ENCODE measurements around the gene ATP11A.
"Not testable (repeated sequence)": the region's sequence is repeated elsewhere in the genome, so short reads cannot be mapped to it uniquely, and the experiment has no call there.

ATP11A gene

GRCh38 chr13:112839356-112840105 is 149.7 kb downstream of the ATP11A start:
- no peak overlapping the region for H2AFZ ChIP-seq (ENCODE audit: low read depth, low read length)
- no peaks in the 10 kb centered on the region for H3K79me2 ChIP-seq (ENCODE audit: low read length)
- H3K4me1 ChIP-seq (ENCODE audit: low read length): peaks cover 5% of the 10 kb centered on the region; the same call in 1 of the 2 replicates
- 0 out of 2 replicates have a peak, but pooled peaks cover 3% of the 10 kb centered on the region for H4K20me1 ChIP-seq (ENCODE audit: insufficient read depth, low read length)
- H3K27me3 ChIP-seq (ENCODE audit: low read depth, low read length): no peaks in the 10 kb centered on the region
- no peak overlapping the region for H3K4me2 ChIP-seq (ENCODE audit: low read length)
- TF ChIP-seq, protein P1, sequence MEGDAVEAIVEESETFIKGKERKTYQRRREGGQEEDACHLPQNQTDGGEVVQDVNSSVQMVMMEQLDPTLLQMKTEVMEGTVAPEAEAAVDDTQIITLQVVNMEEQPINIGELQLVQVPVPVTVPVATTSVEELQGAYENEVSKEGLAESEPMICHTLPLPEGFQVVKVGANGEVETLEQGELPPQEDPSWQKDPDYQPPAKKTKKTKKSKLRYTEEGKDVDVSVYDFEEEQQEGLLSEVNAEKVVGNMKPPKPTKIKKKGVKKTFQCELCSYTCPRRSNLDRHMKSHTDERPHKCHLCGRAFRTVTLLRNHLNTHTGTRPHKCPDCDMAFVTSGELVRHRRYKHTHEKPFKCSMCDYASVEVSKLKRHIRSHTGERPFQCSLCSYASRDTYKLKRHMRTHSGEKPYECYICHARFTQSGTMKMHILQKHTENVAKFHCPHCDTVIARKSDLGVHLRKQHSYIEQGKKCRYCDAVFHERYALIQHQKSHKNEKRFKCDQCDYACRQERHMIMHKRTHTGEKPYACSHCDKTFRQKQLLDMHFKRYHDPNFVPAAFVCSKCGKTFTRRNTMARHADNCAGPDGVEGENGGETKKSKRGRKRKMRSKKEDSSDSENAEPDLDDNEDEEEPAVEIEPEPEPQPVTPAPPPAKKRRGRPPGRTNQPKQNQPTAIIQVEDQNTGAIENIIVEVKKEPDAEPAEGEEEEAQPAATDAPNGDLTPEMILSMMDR (IDR thresholded peaks at IDR 0.05; ENCODE audit: low read depth, low read length): no peak
- TF ChIP-seq EZH2phosphoT487 (IDR thresholded peaks at IDR 0.05; ENCODE audit: low read depth): no peak
- no peak overlapping the region for H3K4me3 ChIP-seq (ENCODE audit: low read length)
- H3K27ac ChIP-seq (ENCODE audit: low read length): no peak overlapping the region
- H3K9me3 ChIP-seq (ENCODE audit: insufficient read depth, low read length): no peaks in the 10 kb centered on the region
- H3K9ac ChIP-seq (ENCODE audit: low read length): no peak overlapping the region
- peaks cover 58% of the 10 kb centered on the region for H3K36me3 ChIP-seq (replicated peaks; ENCODE audit: low read depth, low read length)

DNA sequence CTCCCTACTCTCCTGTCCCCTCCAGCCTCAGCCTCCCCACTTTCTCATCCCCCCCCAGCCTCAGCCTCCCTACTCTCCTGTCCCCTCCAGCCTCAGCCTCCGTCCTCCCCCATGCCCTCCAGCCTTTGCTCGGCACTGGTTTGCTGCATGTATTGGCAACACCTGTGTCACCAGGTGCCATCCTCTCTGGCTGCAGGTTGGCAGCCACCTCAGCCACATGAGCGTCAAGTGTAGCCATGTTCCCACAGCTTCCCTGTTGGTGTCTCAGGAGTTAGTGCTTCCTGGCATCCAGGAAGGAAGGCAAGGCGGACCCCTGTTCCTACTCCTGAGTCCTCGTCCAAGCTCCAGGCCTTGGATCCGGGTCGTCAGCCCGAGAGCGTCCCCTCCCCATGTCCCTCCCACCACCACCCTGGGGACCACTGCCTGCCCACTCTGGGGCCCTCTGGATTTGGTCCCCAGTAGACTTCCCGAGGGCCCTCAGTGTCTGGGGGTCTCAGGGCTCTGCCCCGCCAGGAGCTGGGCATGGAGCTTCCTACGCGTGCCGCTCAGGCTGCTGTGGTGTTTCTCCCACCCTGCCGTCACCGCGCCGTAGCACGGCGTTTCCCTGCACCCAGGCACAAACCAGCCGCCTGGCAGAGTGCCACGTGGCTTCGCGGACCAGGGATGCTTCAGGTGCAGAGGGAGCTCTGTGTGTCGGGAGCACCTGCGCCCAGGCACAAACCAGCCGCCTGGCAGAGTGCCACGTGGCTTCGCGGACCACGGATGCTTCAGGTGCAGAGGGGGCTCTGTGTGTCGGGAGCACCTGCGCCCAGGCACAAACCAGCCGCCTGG is 150.8 kb downstream of the ATP11A start:
- peaks cover 5% of the 10 kb centered on the region; the same call in 1 of the 2 replicates for H3K4me1 ChIP-seq (ENCODE audit: low read length)
- H3K27me3 ChIP-seq (ENCODE audit: low read depth, low read length): no peaks in the 10 kb centered on the region
- H3K4me3 ChIP-seq (ENCODE audit: low read length): no peak overlapping the region
- no peak overlapping the region for H3K27ac ChIP-seq (ENCODE audit: low read length)
- TF ChIP-seq EZH2phosphoT487 (IDR thresholded peaks at IDR 0.05; ENCODE audit: low read depth): no peak
- TF ChIP-seq, protein P1 (IDR thresholded peaks at IDR 0.05; ENCODE audit: low read depth, low read length): no peak
- H3K9ac ChIP-seq (ENCODE audit: low read length): no peak overlapping the region
- no peaks in the 10 kb centered on the region for H3K9me3 ChIP-seq (ENCODE audit: insufficient read depth, low read length)
- H2AFZ ChIP-seq (ENCODE audit: low read depth, low read length): no peak overlapping the region
- peaks cover 49% of the 10 kb centered on the region for H3K36me3 ChIP-seq (replicated peaks; ENCODE audit: low read depth, low read length)
- H3K79me2 ChIP-seq (ENCODE audit: low read length): no peaks in the 10 kb centered on the region
- H4K20me1 ChIP-seq (ENCODE audit: insufficient read depth, low read length): 0 out of 2 replicates have a peak, but pooled peaks cover 3% of the 10 kb centered on the region
- H3K4me2 ChIP-seq (ENCODE audit: low read length): no peak overlapping the region

GRCh38 chr13:112841303-112842015 is 151.6 kb downstream of the ATP11A start:
- not testable (repeated sequence) for H3K4me1 ChIP-seq (ENCODE audit: low read length); H3K9me3 ChIP-seq (ENCODE audit: insufficient read depth, low read length); H3K79me2 ChIP-seq (ENCODE audit: low read length); H3K27ac ChIP-seq (ENCODE audit: low read length); H3K4me3 ChIP-seq (ENCODE audit: low read length); H3K27me3 ChIP-seq (ENCODE audit: low read depth, low read length); H2AFZ ChIP-seq (ENCODE audit: low read depth, low read length); H3K4me2 ChIP-seq (ENCODE audit: low read length); H3K9ac ChIP-seq (ENCODE audit: low read length); H4K20me1 ChIP-seq (ENCODE audit: insufficient read depth, low read length)
- peaks cover 49% of the 10 kb centered on the region for H3K36me3 ChIP-seq (replicated peaks; ENCODE audit: low read depth, low read length)

GRCh38 chr13:112842343-112842856 is 152.6 kb downstream of the ATP11A start:
- no peaks in the 10 kb centered on the region for H3K27me3 ChIP-seq (ENCODE audit: low read depth, low read length)
- H3K4me3 ChIP-seq (ENCODE audit: low read length): no peak overlapping the region
- H3K4me1 ChIP-seq (ENCODE audit: low read length): peaks cover 5% of the 10 kb centered on the region; the same call in 1 of the 2 replicates
- H4K20me1 ChIP-seq (ENCODE audit: insufficient read depth, low read length): 0 out of 2 replicates have a peak, but pooled peaks cover 3% of the 10 kb centered on the region
- H3K9me3 ChIP-seq (ENCODE audit: insufficient read depth, low read length): no peaks in the 10 kb centered on the region
- peaks cover 51% of the 10 kb centered on the region for H3K36me3 ChIP-seq (replicated peaks; ENCODE audit: low read depth, low read length)
- no peaks in the 10 kb centered on the region for H3K79me2 ChIP-seq (ENCODE audit: low read length)
- H2AFZ ChIP-seq (ENCODE audit: low read depth, low read length): no peak overlapping the region
- TF ChIP-seq EZH2phosphoT487 (IDR thresholded peaks at IDR 0.05; ENCODE audit: low read depth): no peak
- TF ChIP-seq, protein P1 (IDR thresholded peaks at IDR 0.05; ENCODE audit: low read depth, low read length): no peak
- H3K27ac ChIP-seq (ENCODE audit: low read length): no peak overlapping the region
- no peak overlapping the region for H3K4me2 ChIP-seq (ENCODE audit: low read length)
- no peak overlapping the region for H3K9ac ChIP-seq (ENCODE audit: low read length)
